GM18498 (cell line): ENCODE measurements around the gene USP12.
"Not testable (repeated sequence)": the region's sequence is repeated elsewhere in the genome, so short reads cannot be mapped to it uniquely, and the experiment has no call there.

Source experiments
- ATAC-seq: cut with Tn5 transposase; IDR thresholded peaks from one replicate; pipeline ENCODE4 v1.9.1; 2021; ENCODE audit warnings: mild to moderate bottlenecking, moderate library complexity; ENCODE audit not compliant: unreplicated experiment

Gene USP12

DNA sequence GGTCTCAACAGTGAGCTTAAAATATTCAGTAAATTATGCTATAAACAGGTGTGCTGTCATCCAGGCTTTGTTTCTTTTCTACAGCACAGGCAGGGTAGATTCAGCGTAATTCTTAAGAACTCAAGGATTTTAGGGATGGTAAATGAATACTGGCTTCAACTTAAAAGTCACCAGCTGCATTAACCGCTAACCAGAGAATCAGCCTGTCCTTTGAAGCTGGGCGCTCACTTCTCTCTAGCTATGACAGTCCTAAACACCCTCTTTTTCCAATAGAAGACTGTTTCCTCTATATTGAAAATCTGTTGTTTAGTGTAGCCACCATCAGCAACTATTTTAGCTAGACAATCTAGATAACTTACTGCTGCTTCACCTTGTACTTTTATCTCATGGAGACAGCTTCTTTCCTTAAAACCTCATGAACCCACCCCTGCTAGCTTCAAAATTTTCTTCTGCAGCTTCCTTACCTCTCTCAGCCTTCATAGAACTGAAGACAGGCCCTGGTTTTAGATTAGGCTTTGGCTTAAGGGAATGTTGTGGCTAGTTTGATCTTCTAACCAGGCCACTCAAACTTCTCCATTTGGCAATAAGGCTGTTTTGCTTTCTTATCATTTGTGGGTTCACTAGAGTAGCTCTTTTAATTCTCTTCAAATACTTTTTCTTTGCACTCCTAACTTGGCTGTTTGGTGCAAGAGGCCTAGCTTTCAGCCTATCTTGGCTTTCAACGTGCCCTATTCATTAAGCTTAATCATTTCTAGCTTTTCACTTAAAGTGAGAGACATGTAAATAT is 89.5 kb downstream of the USP12 start:
- ATAC-seq, result no peak

DNA sequence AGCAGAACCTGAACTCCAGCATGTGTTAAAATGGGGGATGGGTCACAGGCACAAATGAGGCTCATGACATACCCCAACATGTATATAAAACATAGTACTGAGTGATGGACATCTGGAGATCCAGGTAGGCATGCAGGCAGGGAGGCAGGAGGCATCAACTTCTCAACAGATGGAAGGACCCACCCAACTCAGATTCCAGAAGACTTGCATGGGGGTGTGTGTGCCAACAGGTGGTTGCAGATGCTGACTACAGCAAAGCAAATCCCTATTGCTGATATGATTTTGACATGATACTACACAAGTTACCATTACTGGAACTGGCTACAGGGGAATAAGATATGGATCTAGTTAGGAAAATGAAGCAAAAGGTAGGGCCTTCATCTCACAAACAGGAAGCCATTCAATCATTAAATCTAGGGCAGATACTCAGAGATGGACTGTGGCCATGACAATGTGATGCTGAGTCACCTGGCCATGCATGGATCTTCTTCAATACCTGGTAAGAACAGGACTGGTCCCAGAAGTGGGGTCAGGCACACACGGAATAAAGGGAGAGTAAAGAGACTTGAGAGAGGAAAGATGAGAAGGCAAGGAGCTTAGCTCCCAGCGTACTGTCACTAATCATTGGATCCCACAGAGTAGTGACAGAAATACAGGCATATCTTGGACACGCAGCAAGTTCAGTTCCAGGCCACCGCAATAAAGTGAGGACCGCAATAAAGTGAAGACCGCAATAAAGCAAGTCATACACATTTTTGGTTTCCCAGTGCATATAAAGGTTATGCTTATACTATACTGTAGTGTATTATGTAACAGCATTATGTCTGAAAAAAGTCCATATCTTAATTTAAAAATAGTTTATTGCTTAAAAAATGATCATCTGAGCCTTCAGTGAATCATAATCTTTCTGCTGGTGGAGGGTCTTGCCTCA is 91.3 kb downstream of the USP12 start:
- no peak for ATAC-seq

DNA sequence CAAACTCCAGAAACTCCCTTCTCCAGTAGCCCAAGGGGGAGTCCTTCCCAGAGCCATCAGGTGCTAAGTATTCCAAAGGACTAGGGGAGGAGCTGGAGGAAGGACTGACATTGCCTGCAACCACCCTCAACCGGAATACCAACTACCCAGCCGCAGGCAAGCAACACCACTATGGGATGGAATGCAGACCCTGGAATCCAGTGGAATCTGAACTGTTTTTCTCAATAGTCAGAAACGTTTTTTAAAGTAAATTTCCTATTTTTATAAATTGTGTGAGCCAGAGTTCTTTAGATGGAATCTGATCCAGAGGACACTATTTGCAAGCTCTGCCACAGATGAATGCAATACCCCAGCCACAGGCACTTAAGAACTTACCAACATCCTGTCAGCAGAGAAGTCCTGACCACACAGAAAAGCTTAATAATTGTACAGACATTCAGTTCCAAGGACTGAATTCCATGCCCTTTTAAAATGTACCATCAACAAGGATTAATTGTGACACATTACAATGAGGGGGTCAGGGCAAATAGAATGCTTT is 92.1 kb downstream of the USP12 start:
- no peak for ATAC-seq

DNA sequence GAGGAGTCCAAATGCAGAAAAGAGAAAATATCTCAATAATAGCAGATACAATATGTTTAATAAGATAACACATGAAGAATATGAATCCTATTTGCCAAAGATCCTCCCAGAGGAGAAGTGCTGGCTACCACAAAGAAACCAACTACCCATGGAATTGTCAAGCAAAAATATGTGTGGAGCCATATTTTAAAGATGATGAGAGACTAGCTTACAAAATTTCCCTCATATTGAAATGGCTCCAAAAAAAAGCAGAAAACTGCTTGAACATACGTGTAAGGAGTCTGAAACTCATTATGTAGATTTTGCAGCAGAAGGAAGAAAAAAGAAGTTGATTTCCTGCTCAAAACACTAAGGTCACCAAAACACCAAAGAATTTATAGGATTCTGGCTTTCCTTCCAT is 94.2 kb downstream of the USP12 start:
- ATAC-seq, result no peak

DNA sequence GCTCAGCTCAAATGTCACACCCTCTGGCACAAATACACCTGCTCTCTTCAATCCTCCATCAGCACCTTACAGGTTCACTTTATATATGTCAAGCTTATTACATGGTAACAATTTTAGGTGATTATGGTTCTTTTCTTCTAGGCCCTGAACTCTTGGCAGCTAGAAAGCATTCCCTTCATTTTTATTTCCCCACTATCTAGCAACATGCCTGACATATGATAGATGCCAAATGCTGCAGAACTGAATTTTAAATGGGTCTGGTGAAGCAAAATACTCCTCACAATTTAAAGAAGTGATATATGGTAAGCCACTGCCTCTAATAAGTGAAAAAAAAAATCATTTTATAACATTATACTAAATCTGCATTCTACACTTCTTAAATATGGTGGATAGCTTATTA is 95.2 kb downstream of the USP12 start:
- no peak for ATAC-seq

DNA sequence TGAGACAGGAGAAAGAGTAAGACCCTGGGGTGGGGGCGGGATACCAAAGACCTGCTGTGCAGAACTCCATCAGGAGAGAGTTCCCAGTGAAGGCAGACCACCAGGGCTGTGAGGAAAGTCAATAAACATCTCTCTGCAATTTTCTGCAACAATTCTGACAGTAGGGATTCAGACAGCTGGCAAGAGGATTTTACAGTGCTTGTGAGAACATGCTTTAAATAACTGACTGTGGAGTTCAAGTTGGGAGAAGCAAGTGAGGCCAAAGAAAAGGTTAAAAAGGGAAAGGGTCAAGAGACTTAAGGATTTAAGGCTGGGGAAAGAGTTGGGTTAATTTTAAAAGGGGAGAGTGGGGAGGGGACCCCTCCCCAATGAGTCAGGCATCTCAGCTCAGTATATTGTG is 98.4 kb downstream of the USP12 start:
- ATAC-seq, result no peak

DNA sequence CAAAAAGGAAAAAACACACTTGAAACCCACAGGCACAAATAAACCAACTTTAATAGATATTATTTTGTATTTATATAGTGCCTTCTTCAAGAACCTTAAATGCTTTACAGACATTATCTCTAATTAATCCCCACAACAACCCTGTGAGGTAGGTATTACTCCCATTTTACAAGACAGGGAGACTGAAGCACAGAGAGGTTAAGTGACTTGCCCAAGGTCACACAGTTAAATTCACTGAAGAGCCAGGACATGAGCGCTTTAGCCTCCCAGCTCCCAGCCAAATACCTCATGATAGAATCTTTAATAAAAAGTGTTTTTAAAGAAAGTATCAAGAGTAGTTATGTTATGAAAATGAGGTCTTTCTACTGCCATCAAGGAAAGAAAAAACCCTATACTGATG is 105.5 kb downstream of the USP12 start:
- not testable (repeated sequence) for ATAC-seq

DNA sequence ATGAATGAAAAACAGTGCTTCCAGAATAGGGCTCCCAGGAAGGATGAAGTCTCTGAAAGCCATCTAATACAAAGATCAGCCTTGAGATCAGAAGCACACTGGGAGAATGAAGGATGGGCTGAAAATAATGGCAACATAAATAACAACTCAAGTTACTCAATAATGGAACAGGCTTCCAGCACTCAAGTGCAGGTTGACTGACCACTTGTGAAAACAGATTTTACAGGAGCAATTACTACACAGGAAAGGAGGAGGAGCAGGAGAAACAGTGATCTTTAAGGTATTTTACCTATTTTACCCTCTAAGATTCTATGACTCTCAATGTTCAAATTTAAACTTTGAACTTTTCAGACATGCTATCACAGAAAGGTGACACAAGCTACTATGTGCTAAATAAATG is 106.0 kb downstream of the USP12 start:
- ATAC-seq, result no peak

DNA sequence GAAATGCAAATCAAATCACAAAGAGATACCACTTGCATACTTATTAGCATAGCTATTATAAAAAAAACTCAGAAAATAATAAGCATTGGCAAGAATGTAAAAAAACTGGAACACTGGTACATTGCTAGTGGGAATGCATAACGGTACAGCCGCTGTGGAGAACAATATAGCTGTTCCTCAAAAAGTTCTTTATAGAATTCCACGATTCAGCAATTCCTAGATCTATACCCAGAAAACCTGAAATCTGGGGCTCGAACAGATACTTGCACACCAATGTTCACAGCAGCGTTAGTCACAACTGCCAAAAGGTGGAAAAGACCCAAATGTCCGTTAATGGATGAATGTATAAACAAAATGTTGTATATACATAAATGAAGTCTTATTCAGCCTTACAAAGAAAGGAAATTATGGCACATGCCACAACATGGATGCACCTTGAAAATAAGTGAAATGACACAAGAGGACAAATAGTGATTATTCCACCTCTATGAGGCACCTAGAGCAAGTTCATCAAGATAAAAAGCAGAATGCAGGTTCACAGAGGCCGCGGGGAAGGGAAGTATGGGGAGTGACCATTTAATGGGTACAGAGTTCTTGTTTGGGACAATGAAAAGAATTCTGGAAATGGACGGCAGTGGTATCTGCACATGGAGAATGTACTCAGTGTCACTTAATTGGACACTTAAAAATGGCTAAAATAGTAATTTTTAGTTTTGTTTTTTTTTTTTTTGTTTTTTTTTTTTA is 107.2 kb downstream of the USP12 start:
- no peak for ATAC-seq

DNA sequence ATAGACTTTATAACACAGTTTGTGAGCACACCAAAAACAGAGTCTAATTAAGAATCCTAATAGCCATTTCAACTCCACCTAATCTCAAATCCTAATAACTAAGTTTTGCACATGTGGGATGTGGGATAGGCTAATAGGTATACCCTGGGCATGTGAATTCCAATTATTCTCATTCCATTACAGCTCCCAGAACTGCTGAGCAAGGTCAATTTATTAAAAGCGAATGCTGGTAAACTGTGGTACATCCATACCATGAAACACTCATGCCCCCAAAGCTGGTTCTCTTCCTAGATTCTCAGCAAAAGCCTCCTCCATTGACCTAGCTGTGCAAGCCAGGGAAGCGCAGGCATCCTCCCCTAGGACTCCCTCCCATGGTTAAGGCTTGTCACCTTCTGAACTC is 113.8 kb downstream of the USP12 start:
- ATAC-seq, result no peak

DNA sequence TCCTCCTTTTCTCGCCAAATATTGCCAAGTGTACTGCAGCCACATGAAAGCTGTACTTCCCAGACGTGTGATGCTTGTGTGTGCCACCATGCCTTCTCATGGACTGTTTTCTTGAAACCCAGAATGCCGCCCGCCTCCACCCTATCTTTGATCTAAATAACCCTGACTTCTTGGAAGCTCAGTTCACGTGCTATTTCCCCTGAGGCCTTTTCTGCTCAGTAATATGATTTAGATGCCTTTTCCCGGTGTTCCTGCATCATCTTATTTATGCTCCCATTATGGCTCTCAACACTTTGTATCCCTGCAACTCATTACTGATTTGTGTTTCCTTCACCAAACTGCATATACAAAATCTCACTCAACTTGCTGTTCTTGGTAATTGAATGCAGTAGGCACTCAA is 116.1 kb downstream of the USP12 start:
- ATAC-seq, result no peak

DNA sequence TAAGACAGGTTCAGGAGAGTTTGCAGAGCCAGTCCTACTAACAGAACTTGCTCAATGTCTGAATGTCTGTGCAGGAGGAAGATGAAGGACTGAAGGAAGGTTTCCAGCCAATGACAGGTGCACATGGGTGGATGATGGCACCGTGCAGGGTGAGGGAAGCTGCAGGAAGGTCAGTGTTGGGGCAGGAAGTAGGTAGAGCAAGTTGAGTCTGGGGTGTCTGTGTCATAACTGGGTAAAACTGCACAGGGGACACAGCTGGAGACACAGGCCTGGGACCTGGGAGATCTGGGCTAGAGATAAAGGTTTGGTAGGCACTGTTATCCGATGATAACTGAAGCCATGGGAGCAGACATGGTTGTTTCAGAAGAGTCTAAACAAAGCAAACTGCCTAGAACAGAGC is 116.9 kb downstream of the USP12 start:
- no peak for ATAC-seq

DNA sequence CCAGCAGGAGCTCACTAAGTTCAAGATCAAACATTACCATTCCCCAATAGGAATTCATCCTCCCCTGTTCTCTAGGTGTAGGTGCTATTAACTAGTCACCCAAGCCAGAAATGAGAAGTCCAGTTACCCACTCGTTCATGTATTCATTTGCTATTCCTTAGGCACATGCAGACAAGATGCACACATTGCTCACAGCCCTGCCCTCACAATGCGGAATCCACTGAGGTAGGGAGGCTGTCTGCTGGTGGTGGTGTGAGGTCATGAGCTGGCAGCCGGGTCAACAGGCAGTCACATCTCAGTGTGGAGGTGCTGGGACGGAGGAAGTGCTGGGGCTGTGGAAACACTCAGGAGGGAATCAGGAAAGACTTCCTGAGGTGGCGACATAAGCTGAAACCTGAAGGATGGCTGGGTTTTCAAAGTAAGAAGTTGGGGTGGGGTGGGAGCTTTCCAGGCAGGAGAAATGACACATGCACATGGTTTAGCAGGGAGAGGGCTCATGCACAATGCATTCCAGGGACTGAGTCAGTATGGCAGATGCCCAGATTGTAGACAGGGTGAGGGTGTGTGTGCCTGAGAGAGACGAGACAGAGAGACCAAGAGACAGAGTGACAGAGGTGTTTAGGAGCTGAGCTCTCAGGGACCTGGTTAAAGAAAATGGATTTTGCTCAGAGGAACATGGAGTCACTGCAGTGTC is 117.6 kb downstream of the USP12 start:
- ATAC-seq, result no peak

DNA sequence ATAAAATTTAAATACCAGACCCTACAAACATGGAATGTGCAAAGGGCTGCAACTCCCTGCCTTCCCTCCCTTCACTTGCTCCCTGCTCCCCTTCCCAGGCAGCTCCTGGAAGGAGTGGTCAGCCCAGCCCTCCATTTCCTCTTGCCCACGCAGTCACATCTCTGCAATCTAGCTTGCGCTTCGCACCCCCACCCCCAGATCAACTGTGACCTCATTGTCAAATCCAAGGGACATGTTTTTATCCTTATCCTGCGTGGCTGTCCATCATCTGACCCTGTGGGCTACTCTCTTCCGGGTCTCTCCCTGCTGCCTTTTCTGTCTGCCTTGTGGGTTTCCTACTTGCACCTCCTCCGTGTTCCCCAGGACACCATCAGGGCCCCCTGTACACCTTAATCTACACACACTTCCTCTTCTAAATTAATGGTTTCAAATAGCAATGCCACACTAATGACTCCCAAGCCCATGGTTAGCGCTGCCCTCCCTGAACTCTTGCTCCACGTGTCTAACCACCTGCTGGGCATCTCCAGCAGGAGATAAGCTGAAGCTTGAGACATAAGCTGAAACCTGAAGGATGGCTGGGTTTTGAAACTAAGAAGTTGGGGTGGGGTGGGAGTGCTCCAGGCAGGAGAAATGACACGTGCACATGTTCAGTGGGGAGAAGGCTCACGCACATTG is 118.3 kb downstream of the USP12 start:
- no peak for ATAC-seq

DNA sequence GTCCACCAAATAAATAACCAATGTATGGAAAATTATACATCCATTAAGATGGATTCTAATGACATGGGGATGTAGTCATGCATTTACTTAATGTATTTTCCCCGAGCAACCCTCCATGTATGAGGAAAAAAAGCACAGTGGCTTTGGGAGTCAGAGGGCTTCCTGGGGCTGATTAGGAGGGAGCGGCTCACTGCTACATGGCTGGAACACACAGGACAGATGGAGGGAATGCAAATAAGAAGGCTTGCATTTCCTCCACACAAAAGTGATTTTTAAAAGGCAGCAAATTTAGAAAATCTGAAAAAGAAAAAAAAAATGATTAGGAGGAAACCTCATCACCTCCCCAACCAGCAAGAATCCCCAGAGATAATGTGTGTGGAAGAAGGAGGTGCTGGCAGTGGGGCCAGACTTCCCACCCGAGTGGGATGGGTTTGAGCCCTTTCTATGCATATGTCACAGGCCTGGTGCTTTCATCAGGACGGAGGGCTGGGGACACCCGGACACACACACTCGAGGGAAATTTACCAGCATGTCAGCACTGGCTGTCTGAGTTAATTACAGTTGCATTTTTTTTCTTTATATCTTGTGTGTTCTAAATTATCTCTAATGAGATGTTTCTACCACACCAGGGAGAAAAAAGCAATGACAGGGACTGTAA is 118.9 kb downstream of the USP12 start:
- ATAC-seq, result no peak

DNA sequence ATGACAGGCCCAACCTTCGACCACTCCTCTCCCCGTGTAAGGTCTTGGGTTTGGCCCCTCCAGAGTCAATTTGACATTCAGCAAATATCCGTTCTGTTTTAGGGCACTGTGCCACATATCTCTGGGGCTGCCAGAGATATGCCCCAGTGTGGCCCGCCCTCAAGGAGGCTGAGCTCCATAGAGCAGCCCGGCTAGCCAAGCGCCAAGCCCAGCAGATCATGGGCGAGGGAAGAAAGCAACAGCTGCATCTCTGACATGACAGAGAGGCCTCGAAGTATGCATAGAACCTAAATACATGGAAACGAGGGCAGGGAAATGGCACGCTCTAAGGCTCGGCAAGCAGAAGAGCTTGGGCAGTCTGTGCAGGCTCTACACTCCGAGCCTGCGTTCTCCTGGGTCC is 124.5 kb downstream of the USP12 start:
- no peak for ATAC-seq

DNA sequence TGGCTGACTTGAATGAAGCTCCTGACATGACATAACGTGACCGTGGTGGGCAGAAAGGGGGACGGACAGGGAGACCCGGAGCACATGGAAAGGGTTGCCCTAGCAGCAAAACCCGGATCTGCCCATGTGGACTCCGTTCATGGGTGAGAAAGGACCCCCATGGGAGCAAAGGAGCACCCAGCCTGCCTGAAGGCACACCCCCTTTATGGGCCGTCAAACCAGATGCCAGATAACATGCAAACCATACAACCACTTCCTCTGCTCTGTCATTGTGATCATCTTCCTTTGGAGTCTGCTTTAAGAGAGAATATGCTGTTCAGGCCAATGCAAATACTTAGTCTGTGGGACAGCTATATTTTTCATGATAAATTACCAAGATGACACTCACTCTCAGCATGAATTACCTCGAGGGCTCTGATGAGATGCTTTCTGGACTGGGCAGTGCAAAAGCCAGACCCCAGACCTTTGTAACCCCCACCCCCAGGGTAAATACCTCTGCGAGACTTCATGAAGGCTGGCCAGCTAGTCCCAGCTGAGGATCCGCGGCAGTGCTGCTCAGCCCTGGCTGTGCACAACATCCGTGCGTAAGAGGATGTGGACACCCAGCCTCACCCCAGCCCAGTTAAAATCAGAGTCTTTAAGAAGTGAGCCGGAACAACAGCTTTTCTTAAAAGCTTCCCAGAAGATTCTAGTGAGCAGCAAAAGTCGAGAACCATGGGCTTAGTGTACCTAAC is 126.6 kb downstream of the USP12 start:
- no peak for ATAC-seq

DNA sequence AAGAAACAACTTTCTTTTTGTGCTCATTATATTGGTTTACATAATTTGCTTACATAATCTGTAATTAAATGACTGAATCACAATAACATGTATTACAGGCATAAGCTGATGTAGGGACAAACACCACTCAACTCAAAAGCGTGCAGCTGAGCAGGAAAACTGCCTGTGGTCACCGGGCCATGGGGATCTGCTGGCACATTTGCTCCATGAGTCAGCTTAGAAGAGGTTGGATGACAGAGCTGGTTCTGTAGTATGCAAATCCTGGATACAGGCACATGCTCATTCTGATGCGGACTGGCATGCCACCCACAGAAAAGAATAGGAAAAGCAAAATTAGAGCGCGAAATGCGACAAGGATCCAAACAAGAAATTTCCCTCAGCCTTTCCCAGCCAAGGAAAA is 128.6 kb downstream of the USP12 start:
- ATAC-seq, result no peak

DNA sequence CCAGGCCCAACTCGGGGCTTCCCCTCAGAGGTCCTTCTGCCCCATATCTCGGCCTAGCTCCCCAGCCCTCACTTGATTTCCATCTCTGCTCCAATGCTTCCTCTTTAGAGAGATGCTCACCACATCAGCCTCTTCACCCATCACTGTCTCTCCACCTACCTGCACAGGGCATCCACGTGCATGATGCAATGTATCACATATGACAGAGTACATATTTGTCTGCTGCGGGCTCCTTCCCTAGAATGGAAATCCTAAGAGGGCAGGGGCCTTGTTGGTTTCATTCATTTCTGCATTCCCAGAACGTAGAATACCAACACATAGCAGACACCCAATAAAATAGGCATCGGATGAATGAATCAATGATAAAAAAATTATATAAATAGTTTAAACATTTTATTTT is 130.3 kb downstream of the USP12 start:
- ATAC-seq, result no peak
